Measurements from ENCODE around the gene GRIA3. TPM values are rescaled to one million over a fixed set of nuclear protein-coding genes. Genes with fewer than 3 reads are reported as not detected.

The GRIA3 gene
- total and polyA plus RNA-seq, 4 donors = 0.05 to 2.0 (median 0.37) TPM

GRCh38 chrX:123210252-123210651, 26.2 kb downstream of the GRIA3 start:
- TF ChIP-seq, protein P1, sequence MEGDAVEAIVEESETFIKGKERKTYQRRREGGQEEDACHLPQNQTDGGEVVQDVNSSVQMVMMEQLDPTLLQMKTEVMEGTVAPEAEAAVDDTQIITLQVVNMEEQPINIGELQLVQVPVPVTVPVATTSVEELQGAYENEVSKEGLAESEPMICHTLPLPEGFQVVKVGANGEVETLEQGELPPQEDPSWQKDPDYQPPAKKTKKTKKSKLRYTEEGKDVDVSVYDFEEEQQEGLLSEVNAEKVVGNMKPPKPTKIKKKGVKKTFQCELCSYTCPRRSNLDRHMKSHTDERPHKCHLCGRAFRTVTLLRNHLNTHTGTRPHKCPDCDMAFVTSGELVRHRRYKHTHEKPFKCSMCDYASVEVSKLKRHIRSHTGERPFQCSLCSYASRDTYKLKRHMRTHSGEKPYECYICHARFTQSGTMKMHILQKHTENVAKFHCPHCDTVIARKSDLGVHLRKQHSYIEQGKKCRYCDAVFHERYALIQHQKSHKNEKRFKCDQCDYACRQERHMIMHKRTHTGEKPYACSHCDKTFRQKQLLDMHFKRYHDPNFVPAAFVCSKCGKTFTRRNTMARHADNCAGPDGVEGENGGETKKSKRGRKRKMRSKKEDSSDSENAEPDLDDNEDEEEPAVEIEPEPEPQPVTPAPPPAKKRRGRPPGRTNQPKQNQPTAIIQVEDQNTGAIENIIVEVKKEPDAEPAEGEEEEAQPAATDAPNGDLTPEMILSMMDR (IDR thresholded peaks at IDR 0.05; ENCODE audit: control extremely low read depth, extremely low read depth) = no peak
- H3K27me3 ChIP-seq (ENCODE audit: control insufficient read depth in 3 of 3, insufficient read depth in 3 of 3, low read length in 2 of 3) = no peaks in the 10 kb centered on the region
- no peak overlapping the region for H3K27ac ChIP-seq (ENCODE audit: low read depth in 1 of 2, low read length in 1 of 2)
- no peak for ATAC-seq (ENCODE audit: insufficient read depth, low FRiP score)
- H3K4me1 ChIP-seq (ENCODE audit: control insufficient read depth in 5 of 5, insufficient read depth in 5 of 5, low read length in 5 of 5) = no peaks in the 10 kb centered on the region
- H3K36me3 ChIP-seq (ENCODE audit: control insufficient read depth in 4 of 4, insufficient read depth in 4 of 4, low read length in 4 of 4) = no peaks in the 10 kb centered on the region
- no peak for DNase-seq
- H3K9ac ChIP-seq (ENCODE audit: insufficient read depth in 1 of 2, low read length in 2 of 2) = no peak overlapping the region
- H3K9me3 ChIP-seq (ENCODE audit: control insufficient read depth in 4 of 4, insufficient read depth in 3 of 4, low read length in 3 of 4) = no peaks in the 10 kb centered on the region
- H3K4me3 ChIP-seq = no peak overlapping the region

- 52% methylated on average over 7 of the region's 7 CpGs for WGBS, 2 donors
- TF ChIP-seq, protein P1 (IDR thresholded peaks at IDR 0.05; ENCODE audit: control extremely low read depth, extremely low read depth) = no peak
- Histone ChIP-seq H3K9me3 (ENCODE audit: control insufficient read depth in 4 of 4, insufficient read depth in 3 of 4, low read length in 3 of 4) (peaks cover 0 to 2% (median 0%) of the 10 kb centered on the region in 4 donors), H3K9ac (ENCODE audit: insufficient read depth in 1 of 2, low read length in 2 of 2) (no peak overlapping the region), H3K4me3 (no peak overlapping the region), H3K27ac (ENCODE audit: low read depth in 1 of 2, low read length in 1 of 2) (peak overlapping the region in 1 of 2 donors; percentile 53), H3K4me1 (ENCODE audit: control insufficient read depth in 5 of 5, insufficient read depth in 5 of 5, low read length in 5 of 5) (peaks cover 0 to 8% (median 0%) of the 10 kb centered on the region in 5 donors), H3K36me3 (ENCODE audit: control insufficient read depth in 4 of 4, insufficient read depth in 4 of 4, low read length in 4 of 4) (no peaks in the 10 kb centered on the region), H3K27me3 (ENCODE audit: control insufficient read depth in 3 of 3, insufficient read depth in 3 of 3, low read length in 2 of 3) (peaks cover 0 to 2% (median 0%) of the 10 kb centered on the region in 3 donors)
- DNase-seq = no peak
- ATAC-seq (ENCODE audit: insufficient read depth, low FRiP score) = no peak
Observed at GRCh38 chrX:123215397-123216089, 31.5 kb downstream of the GRIA3 start.

GRCh38 chrX:123217077-123217476, 33.0 kb downstream of the GRIA3 start:
- Histone ChIP-seq H3K9ac (ENCODE audit: insufficient read depth in 1 of 2, low read length in 2 of 2) (no peak overlapping the region), H3K36me3 (ENCODE audit: control insufficient read depth in 4 of 4, insufficient read depth in 4 of 4, low read length in 4 of 4) (no peaks in the 10 kb centered on the region), H3K9me3 (ENCODE audit: control insufficient read depth in 4 of 4, insufficient read depth in 3 of 4, low read length in 3 of 4) (peaks cover 0 to 2% (median 0%) of the 10 kb centered on the region in 4 donors), H3K4me1 (ENCODE audit: control insufficient read depth in 5 of 5, insufficient read depth in 5 of 5, low read length in 5 of 5) (peaks cover 0 to 8% (median 0%) of the 10 kb centered on the region in 5 donors), H3K27me3 (ENCODE audit: control insufficient read depth in 3 of 3, insufficient read depth in 3 of 3, low read length in 2 of 3) (peaks cover 0 to 2% (median 0%) of the 10 kb centered on the region in 3 donors), H3K4me3 (no peak overlapping the region), H3K27ac (ENCODE audit: low read depth in 1 of 2, low read length in 1 of 2) (no peak overlapping the region)
- TF ChIP-seq, protein P1 (IDR thresholded peaks at IDR 0.05; ENCODE audit: control extremely low read depth, extremely low read depth) = no peak
- ATAC-seq (ENCODE audit: insufficient read depth, low FRiP score) = no peak
- 55 to 67% methylated on average over 2 of the region's 2 CpGs for WGBS, 2 donors
- no peak for DNase-seq
